SK-N-SH treated with all-trans-retinoic acid at 6 μM for 48 hours (cell line): Measurements from ENCODE around the gene ABCC1.
"Not testable (repeated sequence)": the region's sequence is repeated elsewhere in the genome, so short reads cannot be mapped to it uniquely, and the experiment has no call there.

ENCODE experiments used
- ATAC-seq: fragments of 200-7000 bp; cut with Tn5 transposase; 3 replicates; pipeline ENCODE4 v1.9.1; 2020; ENCODE audit warnings: mild to moderate bottlenecking, moderate library complexity
- ARNTL ChIP-seq: fragments of 450-650 bp; formaldehyde crosslinking; IDR thresholded peaks from 2 replicates; pipeline ENCODE4 v1.5.0; 2020; ENCODE audit warnings: low read depth, mild to moderate bottlenecking, moderate library complexity, borderline replicate concordance
- BACH2 ChIP-seq: fragments of 250-450 bp; sonication (Bioruptor Pico); IDR thresholded peaks from 2 replicates; pipeline ENCODE4 v1.9.0; 2021; ENCODE audit warnings: mild to moderate bottlenecking, borderline replicate concordance
- CREB5 ChIP-seq: fragments of 250-450 bp; sonication (Bioruptor Pico); IDR thresholded peaks from 2 replicates; pipeline ENCODE4 v1.5.1; 2020; ENCODE audit warnings: low read depth, mild to moderate bottlenecking, moderate library complexity
- CSDC2 ChIP-seq: fragments of 250-450 bp; sonication (Bioruptor Pico); IDR thresholded peaks from 2 replicates; pipeline ENCODE4 v1.5.0; 2020; ENCODE audit warnings: mild to moderate bottlenecking, moderate library complexity
- CSRNP3 ChIP-seq: fragments of 250-450 bp; sonication (Bioruptor Pico); IDR thresholded peaks from 2 replicates; pipeline ENCODE4 v1.5.1; 2021; ENCODE audit warnings: mild to moderate bottlenecking, moderate library complexity
- ESRRG ChIP-seq: fragments of 250-450 bp; sonication (Bioruptor Pico); IDR thresholded peaks from 2 replicates; pipeline ENCODE4 v1.6.1; 2021; ENCODE audit warnings: mild to moderate bottlenecking
- GLIS3 ChIP-seq: fragments of 250-450 bp; sonication (Bioruptor Pico); IDR thresholded peaks from 2 replicates; pipeline ENCODE4 v1.5.0; 2020; ENCODE audit warnings: mild to moderate bottlenecking, moderate library complexity
- ISL1 ChIP-seq: fragments of 250-450 bp; sonication (Bioruptor Pico); IDR thresholded peaks from 2 replicates; pipeline ENCODE4 v2.1.2; 2022; ENCODE audit warnings: mild to moderate bottlenecking, moderate library complexity
- OSR1 ChIP-seq: fragments of 250-450 bp; sonication (Bioruptor Pico); IDR thresholded peaks from 2 replicates; pipeline ENCODE4 v1.8.0; 2022; ENCODE audit warnings: moderate library complexity, mild to moderate bottlenecking, inconsistent platforms
- PATZ1 ChIP-seq: fragments of 250-450 bp; sonication (Bioruptor Pico); IDR thresholded peaks from 2 replicates; pipeline ENCODE4 v1.8.0; 2020; ENCODE audit warnings: mild to moderate bottlenecking, moderate library complexity, borderline replicate concordance
- POU6F1 ChIP-seq: fragments of 250-450 bp; sonication (Bioruptor Pico); IDR thresholded peaks from 2 replicates; pipeline ENCODE4 v1.8.0; 2021; ENCODE audit warnings: low read depth, mild to moderate bottlenecking, moderate library complexity, borderline replicate concordance
- PPARA ChIP-seq: fragments of 250-450 bp; sonication (Bioruptor Pico); IDR thresholded peaks from 2 replicates; pipeline ENCODE4 v1.5.0; 2020; ENCODE audit warnings: mild to moderate bottlenecking, borderline replicate concordance
- RARB ChIP-seq: fragments of 250-450 bp; sonication (Bioruptor Pico); IDR thresholded peaks from 2 replicates; pipeline ENCODE4 v1.8.0; 2021; ENCODE audit warnings: mild to moderate bottlenecking, moderate library complexity
- SNAI2 ChIP-seq: fragments of 250-450 bp; sonication (Bioruptor Pico); IDR thresholded peaks from 2 replicates; pipeline ENCODE4 v1.5.0; 2020; ENCODE audit warnings: mild to moderate bottlenecking, moderate library complexity
- TCF4 ChIP-seq: fragments of 250-450 bp; sonication (Bioruptor Pico); IDR thresholded peaks from 2 replicates; pipeline ENCODE4 v1.8.0; 2021; ENCODE audit warnings: mild to moderate bottlenecking, moderate library complexity, borderline replicate concordance
- TOX ChIP-seq: fragments of 250-450 bp; sonication (Bioruptor Pico); IDR thresholded peaks from 2 replicates; pipeline ENCODE4 v1.8.0; 2021; ENCODE audit warnings: mild to moderate bottlenecking, moderate library complexity, borderline replicate concordance
- ZC3H10 ChIP-seq: fragments of 250-450 bp; sonication (Bioruptor Pico); IDR thresholded peaks from 2 replicates; pipeline ENCODE4 v1.5.1; 2021; ENCODE audit warnings: mild to moderate bottlenecking, moderate library complexity
- ZFP3 ChIP-seq: fragments of 250-450 bp; sonication (Bioruptor Pico); IDR thresholded peaks from 2 replicates; pipeline ENCODE4 v1.5.0; 2020; ENCODE audit warnings: mild to moderate bottlenecking, moderate library complexity
- ZFP30 ChIP-seq: fragments of 450-650 bp; formaldehyde crosslinking; IDR thresholded peaks from 2 replicates; pipeline ENCODE4 v1.5.0; 2022; ENCODE audit warnings: mild to moderate bottlenecking, moderate library complexity
- ZNF70 ChIP-seq: fragments of 450-650 bp; formaldehyde crosslinking; IDR thresholded peaks from 2 replicates; pipeline ENCODE4 v1.5.0; 2020; ENCODE audit warnings: mild to moderate bottlenecking, moderate library complexity
- ZNF8 ChIP-seq: fragments of 450-650 bp; formaldehyde crosslinking; IDR thresholded peaks from 2 replicates; pipeline ENCODE4 v1.5.0; 2020; ENCODE audit warnings: mild to moderate bottlenecking, moderate library complexity

ABCC1 gene

GRCh38 chr16:16161319-16161718, 211.9 kb downstream of the ABCC1 start:
- ATAC-seq, result no peak

GRCh38 chr16:16161840-16162239, 212.4 kb downstream of the ABCC1 start:
- ATAC-seq, result not testable (repeated sequence)

More at GRCh38 chr16:16161319-16161718, 211.9 kb downstream of the ABCC1 start:
- TF ChIP-seq ESRRG (CRISPR knock-in tag) (no peak), SNAI2 (CRISPR knock-in tag) (no peak), ARNTL (no peak)

GRCh38 chr16:16162591-16162990, 213.2 kb downstream of the ABCC1 start:
- TF ChIP-seq TOX (CRISPR knock-in tag) (no peak), ZNF8 (CRISPR knock-in tag) (no peak), SNAI2 (CRISPR knock-in tag) (no peak), ZNF70 (CRISPR knock-in tag) (no peak), ARNTL (no peak)
- ATAC-seq, result no peak

GRCh38 chr16:16163109-16163508, 213.7 kb downstream of the ABCC1 start:
- no peak for TF ChIP-seq TOX (CRISPR knock-in tag)
- no peak for TF ChIP-seq PATZ1 (CRISPR knock-in tag)
- no peak for TF ChIP-seq CSRNP3 (CRISPR knock-in tag)
- TF ChIP-seq CREB5 (CRISPR knock-in tag), result no peak
- TF ChIP-seq PPARA (CRISPR knock-in tag), result no peak
- no peak for TF ChIP-seq ZNF70 (CRISPR knock-in tag)
- no peak for TF ChIP-seq GLIS3 (CRISPR knock-in tag)
- no peak for TF ChIP-seq ISL1
- no peak for TF ChIP-seq ARNTL
- no peak for TF ChIP-seq ZFP3 (CRISPR knock-in tag)
- no peak for TF ChIP-seq BACH2 (CRISPR knock-in tag)
- no peak for TF ChIP-seq SNAI2 (CRISPR knock-in tag)
- ATAC-seq, result no peak

- no peak for ATAC-seq
- TF ChIP-seq ZNF70 (CRISPR knock-in tag), result no peak
- TF ChIP-seq TOX (CRISPR knock-in tag), result no peak
- TF ChIP-seq ZC3H10 (CRISPR knock-in tag), result no peak
- no peak for TF ChIP-seq ISL1
- TF ChIP-seq ZFP30 (CRISPR knock-in tag), result no peak
- no peak for TF ChIP-seq TCF4 (CRISPR knock-in tag)
- no peak for TF ChIP-seq ARNTL
- TF ChIP-seq PATZ1 (CRISPR knock-in tag), result no peak
- TF ChIP-seq CSDC2 (CRISPR knock-in tag), result no peak
- TF ChIP-seq BACH2 (CRISPR knock-in tag), result no peak
- TF ChIP-seq OSR1, result no peak
- TF ChIP-seq POU6F1 (CRISPR knock-in tag), result no peak
- TF ChIP-seq RARB (CRISPR knock-in tag), result no peak
Measured at GRCh38 chr16:16163571-16163970, 214.2 kb downstream of the ABCC1 start.
